ENCODE results near the gene GALK1.
"Not testable (repeated sequence)": the region's sequence is repeated elsewhere in the genome, so short reads cannot be mapped to it uniquely, and the experiment has no call there.

GALK1 gene

GRCh38 chr17:75764711-75765421, at the start of gene GALK1:
Gene GALK1 (minus strand): TSS chr17:75765192. CDS start chr17:75765136, 56 bp downstream.
- no peak for DNase-seq

DNA sequence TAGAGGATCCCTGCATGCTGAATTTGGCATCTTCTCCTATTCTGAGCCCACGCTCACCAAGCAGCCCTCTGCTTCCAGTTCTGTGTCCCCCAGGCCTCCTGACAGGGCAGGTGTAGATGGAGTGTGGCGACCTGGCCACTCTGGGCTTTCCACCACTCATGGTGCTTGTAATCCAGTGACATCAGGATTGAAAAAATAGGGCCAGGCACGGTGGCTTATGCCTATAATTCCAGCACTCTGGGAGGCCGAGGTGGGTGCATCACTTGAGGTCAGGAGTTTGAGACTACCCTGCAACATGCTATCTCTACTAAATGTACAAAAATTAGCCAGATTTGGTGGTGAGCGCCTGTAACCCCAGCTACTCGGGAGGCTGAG, 49.0 kb upstream of the GALK1 start:
- no peak for DNase-seq

GRCh38 chr17:75813081-75814020, 48.4 kb upstream of the GALK1 start:
- DNase-seq, result no peak

- DNase-seq, result no peak
These were observed 47.4 kb upstream of the GALK1 start for GRCh38 chr17:75812096-75813013.

- DNase-seq, result no peak
These were observed 46.2 kb upstream of the GALK1 start for GRCh38 chr17:75811174-75811573.

GRCh38 chr17:75810756-75811155, 45.8 kb upstream of the GALK1 start:
- not testable (repeated sequence) for DNase-seq

DNA sequence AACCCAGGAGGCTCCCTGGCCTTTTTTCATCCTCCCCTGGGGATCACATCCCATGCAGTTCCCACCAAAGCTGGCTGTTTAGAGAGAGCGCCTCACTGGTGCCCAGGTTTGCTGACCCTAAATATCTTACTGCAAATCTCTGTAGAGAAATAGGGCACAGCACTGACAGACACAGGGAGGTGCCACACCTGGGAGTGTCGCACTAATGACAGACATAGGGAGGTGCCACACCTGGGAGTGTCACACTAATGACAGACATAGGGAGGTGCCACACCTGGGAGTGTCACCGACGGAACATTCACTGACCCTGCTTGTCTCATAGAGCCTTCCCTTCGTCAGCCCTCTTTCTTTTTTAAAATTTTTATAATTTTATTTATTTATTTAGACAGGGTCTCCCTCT, 45.2 kb upstream of the GALK1 start:
- no peak for DNase-seq

GRCh38 chr17:75809631-75810111, 44.7 kb upstream of the GALK1 start:
- no peak for DNase-seq

GRCh38 chr17:75808905-75809621, 44.1 kb upstream of the GALK1 start:
- no peak for DNase-seq

DNA sequence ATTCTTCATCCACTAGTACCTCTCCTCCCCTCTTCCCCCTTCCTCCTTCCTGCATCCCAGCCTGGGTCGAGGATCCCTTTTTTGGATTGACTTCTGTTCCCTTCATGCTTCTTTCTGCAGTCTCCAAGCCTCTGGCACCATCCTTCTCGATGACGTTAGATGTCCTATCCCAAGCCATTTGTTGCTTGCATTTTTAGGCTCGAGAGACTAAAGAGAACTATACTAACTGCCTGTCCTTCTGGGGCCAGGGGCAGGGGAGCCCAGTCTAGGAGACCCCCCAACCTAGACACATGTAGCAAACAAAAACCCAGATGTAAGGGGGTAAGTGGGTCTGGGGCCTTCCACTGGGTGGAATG, 43.5 kb upstream of the GALK1 start:
- no peak for DNase-seq

DNA sequence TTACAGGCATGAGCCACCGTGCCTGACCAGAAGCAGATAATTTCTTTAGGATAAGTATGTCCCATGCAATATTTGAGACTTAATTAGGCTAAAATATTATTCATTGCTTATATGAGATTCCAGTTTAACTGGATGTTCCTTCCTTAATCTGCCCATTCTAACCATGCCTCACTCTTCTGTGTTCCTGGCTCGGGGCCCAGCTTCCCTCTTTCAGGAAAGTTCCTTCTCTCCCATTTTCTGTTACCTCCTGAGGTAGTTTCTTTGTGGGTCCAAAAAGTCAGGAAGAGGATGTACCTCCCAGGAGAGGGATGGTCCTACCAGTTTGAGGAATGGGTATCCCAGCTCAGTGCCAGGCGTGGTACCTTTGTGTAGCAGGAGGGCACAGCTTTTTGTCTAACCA, 42.9 kb upstream of the GALK1 start:
- no peak for DNase-seq

DNA sequence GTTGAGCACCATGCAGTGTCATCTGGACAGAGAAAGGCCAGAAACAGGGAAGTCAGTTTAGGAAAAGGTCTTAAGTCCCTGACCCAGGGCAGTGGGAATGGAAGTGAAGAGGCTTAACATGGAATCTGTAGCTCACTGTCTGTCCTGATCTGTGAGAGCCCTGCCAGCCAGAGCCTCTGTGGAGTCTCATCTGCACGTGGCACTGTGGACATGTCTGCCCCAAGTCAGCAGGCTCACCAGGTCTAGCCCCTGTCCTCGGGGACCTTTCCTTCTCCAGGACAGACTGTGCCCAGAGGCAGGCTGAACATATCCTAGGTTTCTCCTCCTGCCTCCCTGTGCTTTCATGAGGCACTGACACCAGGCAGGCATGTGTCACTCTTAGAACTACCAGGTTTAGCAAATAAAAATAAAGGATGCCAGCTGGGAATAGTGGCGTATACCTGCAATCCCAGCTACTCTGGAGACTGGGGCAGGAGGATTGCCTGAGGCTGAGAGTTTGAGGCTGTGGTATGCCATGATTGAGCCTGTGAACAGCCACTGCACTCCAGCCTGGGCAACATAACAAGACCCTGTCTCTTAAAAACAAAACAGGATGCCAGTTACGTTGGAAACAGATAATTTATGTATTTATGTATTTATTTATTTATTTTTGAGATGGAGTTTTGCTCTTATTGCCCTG, 42.0 kb upstream of the GALK1 start:
- no peak for DNase-seq

- no peak for DNase-seq
These were observed 38.9 kb upstream of the GALK1 start for GRCh38 chr17:75803883-75804282.

GRCh38 chr17:75799402-75799801, 34.4 kb upstream of the GALK1 start:
- DNase-seq, result no peak

GRCh38 chr17:75795820-75796607, 31.0 kb upstream of the GALK1 start:
- no peak for DNase-seq

DNA sequence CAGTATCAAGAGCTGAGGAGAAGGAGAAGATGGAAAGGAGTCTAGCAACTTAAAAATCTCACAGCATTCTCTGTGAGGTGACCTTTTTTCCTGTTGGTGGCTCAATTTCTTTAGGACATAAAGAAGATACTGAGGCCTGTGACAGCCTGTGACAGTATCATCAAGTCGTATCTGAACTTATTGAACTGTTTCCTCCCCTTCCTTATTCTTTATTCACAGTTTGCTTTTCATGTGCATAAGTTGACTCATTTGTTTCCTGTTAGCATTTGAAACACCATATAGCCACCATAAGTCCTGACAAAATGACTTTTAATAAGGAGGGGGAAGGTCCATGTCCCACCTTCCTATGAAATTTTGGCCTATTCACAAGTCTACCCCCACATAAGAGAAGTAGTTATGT, 28.5 kb upstream of the GALK1 start:
- DNase-seq, result no peak

GRCh38 chr17:75791254-75791653, 26.3 kb upstream of the GALK1 start:
- no peak for DNase-seq

DNA sequence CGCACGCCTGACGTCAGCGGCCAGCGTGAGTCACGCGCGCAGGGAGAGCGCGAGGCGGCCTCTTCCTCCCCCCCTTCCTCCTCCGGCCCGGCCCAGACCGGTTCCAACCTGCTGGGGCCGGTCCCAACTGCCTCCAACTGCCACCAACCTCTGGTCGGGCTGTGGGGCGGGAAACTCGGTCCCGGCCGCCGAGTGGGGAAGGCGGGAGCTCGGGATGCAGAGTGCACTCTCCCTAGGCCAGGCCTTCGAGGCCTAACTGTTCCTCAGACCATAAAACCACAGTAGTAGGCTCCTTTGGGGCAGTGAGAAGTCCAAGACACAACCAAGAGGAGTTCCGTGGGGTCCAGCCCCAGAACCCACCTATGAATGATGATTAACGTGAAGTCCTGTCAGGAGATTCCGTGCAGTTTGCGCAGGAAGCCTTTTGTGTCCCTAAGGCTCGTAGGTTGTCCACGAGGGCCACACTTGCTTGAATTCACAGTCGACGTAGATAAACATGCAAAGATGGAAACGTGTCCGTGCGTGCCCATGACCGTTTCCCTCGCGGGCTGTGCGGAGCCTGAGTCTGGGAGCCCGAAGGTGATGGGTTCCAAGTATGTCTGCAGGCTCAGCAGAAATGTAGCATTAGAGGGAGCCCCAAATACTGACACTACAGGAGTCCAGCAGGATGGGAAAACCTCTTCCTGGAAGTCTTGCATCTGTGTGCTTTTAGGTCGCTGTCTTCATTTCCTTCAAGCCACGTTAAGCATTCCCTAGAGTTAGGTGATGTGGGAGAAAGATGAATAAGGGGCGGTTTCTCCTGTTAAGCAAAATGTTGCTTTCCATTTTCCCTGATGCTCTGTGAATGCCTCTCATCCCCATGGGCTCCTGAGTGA, 20.3 kb upstream of the GALK1 start:
- no peak for DNase-seq

DNA sequence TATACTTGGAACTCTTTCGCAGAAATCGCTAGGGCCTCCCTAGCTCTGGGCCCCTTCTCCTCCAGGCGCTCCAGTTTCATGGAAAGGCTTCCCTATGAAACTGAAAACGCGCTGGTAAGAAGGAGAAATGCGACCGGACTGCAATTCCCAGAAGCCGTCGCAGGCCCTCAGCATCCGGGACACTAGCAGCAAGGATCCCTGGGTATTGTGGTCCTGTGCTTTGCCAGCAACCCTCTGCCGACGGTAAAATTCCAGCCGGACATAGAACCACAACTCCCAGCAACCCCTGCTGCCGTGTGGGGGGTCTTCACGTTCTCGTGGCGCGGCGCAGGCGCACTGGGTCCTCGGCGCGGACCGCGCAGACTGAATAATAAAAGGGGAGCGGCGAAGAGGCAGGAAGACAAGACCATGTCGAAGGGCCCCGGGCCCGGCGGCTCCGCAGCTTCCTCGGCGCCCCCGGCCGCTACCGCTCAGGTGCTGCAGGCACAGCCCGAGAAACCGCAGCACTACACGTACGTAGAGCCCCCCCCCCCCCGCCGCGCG, 19.6 kb upstream of the GALK1 start, which contains the start of gene UNK:
TSS of gene UNK (plus strand) at position 334 of the 543 bp plus-strand sequence. CDS start at position 409, 75 bp downstream.
- DNase-seq, result peak; percentile 97
